Measurements from ENCODE around the gene GRAMD1B.
"Not testable (repeated sequence)": the region's sequence is repeated elsewhere in the genome, so short reads cannot be mapped to it uniquely, and the experiment has no call there.

- TF ChIP-seq POLR2A, CTCF (IDR thresholded peaks at IDR 0.05): not testable (repeated sequence)
Measured at GRCh38 chr11:123466172-123466571, 36.1 kb downstream of the GRAMD1B start.
